ENCODE results near the gene ZMYND8.

DNA sequence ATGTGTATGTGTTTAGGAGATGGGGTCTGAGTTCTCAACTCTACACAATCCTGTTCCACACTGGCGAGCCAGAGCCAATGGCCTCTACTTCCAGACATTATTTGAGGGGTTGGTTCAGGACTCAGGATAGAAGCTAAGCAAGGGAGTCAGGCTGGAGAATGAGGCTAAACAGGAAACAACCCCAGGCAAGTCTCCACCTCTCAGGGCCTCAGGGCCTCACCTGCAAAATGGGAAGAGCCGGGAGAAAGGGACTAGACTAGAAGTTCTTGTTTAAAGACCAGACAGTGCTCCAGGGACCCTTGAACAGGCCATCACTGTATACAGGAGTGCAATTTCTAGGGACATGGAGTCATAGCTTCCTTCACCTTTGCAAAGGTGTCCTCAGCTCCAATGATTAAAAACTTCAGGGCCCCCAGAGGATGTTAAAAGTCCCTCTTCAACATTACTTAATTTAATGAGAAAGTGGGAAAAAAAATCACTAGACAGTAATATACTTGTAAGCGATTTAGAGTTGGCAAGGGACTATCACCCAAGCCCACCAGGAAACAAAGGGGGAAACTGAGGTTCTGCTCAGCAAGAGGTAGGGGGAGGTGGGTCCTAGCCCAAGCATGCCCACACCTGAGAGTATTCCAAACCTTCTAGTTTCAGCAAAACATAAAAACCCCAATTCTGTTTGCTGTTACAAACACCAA is 41.7 kb downstream of the ZMYND8 start:
- TF ChIP-seq POLR2A (IDR thresholded peaks at IDR 0.05; ENCODE audit: borderline replicate concordance, extremely low read depth, insufficient read depth, insufficient read length): no peak
- TF ChIP-seq, protein P1, sequence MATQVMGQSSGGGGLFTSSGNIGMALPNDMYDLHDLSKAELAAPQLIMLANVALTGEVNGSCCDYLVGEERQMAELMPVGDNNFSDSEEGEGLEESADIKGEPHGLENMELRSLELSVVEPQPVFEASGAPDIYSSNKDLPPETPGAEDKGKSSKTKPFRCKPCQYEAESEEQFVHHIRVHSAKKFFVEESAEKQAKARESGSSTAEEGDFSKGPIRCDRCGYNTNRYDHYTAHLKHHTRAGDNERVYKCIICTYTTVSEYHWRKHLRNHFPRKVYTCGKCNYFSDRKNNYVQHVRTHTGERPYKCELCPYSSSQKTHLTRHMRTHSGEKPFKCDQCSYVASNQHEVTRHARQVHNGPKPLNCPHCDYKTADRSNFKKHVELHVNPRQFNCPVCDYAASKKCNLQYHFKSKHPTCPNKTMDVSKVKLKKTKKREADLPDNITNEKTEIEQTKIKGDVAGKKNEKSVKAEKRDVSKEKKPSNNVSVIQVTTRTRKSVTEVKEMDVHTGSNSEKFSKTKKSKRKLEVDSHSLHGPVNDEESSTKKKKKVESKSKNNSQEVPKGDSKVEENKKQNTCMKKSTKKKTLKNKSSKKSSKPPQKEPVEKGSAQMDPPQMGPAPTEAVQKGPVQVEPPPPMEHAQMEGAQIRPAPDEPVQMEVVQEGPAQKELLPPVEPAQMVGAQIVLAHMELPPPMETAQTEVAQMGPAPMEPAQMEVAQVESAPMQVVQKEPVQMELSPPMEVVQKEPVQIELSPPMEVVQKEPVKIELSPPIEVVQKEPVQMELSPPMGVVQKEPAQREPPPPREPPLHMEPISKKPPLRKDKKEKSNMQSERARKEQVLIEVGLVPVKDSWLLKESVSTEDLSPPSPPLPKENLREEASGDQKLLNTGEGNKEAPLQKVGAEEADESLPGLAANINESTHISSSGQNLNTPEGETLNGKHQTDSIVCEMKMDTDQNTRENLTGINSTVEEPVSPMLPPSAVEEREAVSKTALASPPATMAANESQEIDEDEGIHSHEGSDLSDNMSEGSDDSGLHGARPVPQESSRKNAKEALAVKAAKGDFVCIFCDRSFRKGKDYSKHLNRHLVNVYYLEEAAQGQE (IDR thresholded peaks at IDR 0.05; ENCODE audit: low read depth): no peak
- TF ChIP-seq, protein P2, sequence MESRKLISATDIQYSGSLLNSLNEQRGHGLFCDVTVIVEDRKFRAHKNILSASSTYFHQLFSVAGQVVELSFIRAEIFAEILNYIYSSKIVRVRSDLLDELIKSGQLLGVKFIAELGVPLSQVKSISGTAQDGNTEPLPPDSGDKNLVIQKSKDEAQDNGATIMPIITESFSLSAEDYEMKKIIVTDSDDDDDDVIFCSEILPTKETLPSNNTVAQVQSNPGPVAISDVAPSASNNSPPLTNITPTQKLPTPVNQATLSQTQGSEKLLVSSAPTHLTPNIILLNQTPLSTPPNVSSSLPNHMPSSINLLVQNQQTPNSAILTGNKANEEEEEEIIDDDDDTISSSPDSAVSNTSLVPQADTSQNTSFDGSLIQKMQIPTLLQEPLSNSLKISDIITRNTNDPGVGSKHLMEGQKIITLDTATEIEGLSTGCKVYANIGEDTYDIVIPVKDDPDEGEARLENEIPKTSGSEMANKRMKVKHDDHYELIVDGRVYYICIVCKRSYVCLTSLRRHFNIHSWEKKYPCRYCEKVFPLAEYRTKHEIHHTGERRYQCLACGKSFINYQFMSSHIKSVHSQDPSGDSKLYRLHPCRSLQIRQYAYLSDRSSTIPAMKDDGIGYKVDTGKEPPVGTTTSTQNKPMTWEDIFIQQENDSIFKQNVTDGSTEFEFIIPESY (IDR thresholded peaks at IDR 0.05; ENCODE audit: extremely low read depth, insufficient replicate concordance, low read length): no peak
- TF ChIP-seq, protein P3, sequence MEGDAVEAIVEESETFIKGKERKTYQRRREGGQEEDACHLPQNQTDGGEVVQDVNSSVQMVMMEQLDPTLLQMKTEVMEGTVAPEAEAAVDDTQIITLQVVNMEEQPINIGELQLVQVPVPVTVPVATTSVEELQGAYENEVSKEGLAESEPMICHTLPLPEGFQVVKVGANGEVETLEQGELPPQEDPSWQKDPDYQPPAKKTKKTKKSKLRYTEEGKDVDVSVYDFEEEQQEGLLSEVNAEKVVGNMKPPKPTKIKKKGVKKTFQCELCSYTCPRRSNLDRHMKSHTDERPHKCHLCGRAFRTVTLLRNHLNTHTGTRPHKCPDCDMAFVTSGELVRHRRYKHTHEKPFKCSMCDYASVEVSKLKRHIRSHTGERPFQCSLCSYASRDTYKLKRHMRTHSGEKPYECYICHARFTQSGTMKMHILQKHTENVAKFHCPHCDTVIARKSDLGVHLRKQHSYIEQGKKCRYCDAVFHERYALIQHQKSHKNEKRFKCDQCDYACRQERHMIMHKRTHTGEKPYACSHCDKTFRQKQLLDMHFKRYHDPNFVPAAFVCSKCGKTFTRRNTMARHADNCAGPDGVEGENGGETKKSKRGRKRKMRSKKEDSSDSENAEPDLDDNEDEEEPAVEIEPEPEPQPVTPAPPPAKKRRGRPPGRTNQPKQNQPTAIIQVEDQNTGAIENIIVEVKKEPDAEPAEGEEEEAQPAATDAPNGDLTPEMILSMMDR (IDR thresholded peaks at IDR 0.05 in 2 of 3, conservative IDR thresholded peaks at IDR 0.05 in 1 of 3; ENCODE audit: borderline replicate concordance in 1 of 3, insufficient read depth in 1 of 3, low read depth in 2 of 3, low read length in 2 of 3): no peak
- no peak for TF ChIP-seq POLR2AphosphoS5 (IDR thresholded peaks at IDR 0.05; ENCODE audit: low read depth, low read length)
- TF ChIP-seq EZH2 (IDR thresholded peaks at IDR 0.05): no peak
- TF ChIP-seq SRF (IDR thresholded peaks at IDR 0.05; ENCODE audit: low read depth): no peak
- no peak for TF ChIP-seq CEBPB (IDR thresholded peaks at IDR 0.05; ENCODE audit: low read depth)
- no peak for TF ChIP-seq SIN3A (IDR thresholded peaks at IDR 0.05; ENCODE audit: low read depth)
- no peak for TF ChIP-seq ZFX (IDR thresholded peaks at IDR 0.05)
- TF ChIP-seq EZH2phosphoT487 (IDR thresholded peaks at IDR 0.05; ENCODE audit: borderline replicate concordance): no peak
- TF ChIP-seq, protein P4, sequence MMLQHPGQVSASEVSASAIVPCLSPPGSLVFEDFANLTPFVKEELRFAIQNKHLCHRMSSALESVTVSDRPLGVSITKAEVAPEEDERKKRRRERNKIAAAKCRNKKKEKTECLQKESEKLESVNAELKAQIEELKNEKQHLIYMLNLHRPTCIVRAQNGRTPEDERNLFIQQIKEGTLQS (IDR thresholded peaks at IDR 0.05): no peak

Data from HCT116 (cell line).